ENCODE results near the gene CYP2S1. TPM values are rescaled to one million over a fixed set of nuclear protein-coding genes. Genes with fewer than 3 reads are reported as not detected.
"Not testable (repeated sequence)": the region's sequence is repeated elsewhere in the genome, so short reads cannot be mapped to it uniquely, and the experiment has no call there.

CYP2S1 gene
- total RNA-seq, 2 donors from 2014 or later, result 6.7 TPM; not detected in 1

DNA sequence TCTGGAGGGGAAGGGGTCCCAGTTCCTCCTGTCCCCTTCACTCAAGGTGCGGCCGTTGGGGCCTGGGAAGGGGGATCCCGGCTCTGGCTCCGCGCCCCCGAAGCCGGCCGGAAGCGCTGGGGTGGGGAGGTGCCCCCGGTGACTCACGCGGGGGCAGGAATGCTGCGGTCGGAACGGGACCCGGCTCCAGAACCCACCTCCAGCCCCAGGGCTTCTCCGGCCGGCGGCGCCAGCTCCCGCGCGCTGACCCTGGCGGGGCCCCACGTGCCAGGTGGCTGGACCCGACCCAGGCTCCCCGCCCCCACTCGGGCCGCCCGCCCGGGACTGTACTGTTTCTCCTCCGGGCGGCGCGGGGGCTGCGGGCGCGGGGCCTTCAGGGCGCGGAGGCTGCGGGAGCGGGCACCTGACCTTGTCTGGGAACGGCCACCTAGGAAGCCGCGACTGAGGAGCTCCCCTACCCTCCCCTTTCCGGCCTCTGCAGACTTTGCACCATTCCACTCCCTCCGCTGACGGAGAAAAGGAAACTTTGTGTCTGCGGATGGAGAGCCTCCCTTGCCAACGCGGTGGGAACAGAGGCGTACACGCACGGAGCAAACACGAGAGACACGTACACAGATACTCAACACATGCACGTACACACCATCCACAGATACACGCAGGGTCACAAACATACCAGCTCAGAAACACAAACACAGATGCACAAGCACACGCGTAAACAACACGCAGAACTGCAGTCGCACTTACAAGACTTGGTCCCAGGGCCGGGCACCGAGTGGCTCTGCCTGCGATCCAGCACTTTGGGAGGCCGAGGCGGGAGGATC lies 33.2 kb downstream of the CYP2S1 start:
- Histone ChIP-seq H3K27me3 (no peaks in the 10 kb centered on the region), H3K9me3 (no peaks in the 10 kb centered on the region), H3K4me1 (peaks cover 16% of the 10 kb centered on the region), H3K36me3 (replicated peaks in 1 of 2; ENCODE audit: insufficient read depth in 1 of 2, low read depth in 2 of 2) (no peaks in the 10 kb centered on the region), H3K27ac (peak overlapping the region in 3 of 4 donors; percentile 41 to 56 (median 45)), H3K4me3 (peak overlapping the region; percentile 13 to 37)
- DNase-seq (peak; percentile 62 to 80 (median 69)), ATAC-seq (peak; percentile 75)
- 0 to 4% methylated on average over 6 to 60 of the region's 67 CpGs for WGBS, 2 donors
- TF ChIP-seq, protein P1, sequence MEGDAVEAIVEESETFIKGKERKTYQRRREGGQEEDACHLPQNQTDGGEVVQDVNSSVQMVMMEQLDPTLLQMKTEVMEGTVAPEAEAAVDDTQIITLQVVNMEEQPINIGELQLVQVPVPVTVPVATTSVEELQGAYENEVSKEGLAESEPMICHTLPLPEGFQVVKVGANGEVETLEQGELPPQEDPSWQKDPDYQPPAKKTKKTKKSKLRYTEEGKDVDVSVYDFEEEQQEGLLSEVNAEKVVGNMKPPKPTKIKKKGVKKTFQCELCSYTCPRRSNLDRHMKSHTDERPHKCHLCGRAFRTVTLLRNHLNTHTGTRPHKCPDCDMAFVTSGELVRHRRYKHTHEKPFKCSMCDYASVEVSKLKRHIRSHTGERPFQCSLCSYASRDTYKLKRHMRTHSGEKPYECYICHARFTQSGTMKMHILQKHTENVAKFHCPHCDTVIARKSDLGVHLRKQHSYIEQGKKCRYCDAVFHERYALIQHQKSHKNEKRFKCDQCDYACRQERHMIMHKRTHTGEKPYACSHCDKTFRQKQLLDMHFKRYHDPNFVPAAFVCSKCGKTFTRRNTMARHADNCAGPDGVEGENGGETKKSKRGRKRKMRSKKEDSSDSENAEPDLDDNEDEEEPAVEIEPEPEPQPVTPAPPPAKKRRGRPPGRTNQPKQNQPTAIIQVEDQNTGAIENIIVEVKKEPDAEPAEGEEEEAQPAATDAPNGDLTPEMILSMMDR (IDR thresholded peaks at IDR 0.05), result peak in 3 of 7 experiments; percentile 9 to 34 (median 17)
- TF ChIP-seq POLR2A (IDR thresholded peaks at IDR 0.05), result peak in 2 of 3 donors; percentile 21 to 37
- intact Hi-C loops (cut with DNase I), result no loop called here

DNA sequence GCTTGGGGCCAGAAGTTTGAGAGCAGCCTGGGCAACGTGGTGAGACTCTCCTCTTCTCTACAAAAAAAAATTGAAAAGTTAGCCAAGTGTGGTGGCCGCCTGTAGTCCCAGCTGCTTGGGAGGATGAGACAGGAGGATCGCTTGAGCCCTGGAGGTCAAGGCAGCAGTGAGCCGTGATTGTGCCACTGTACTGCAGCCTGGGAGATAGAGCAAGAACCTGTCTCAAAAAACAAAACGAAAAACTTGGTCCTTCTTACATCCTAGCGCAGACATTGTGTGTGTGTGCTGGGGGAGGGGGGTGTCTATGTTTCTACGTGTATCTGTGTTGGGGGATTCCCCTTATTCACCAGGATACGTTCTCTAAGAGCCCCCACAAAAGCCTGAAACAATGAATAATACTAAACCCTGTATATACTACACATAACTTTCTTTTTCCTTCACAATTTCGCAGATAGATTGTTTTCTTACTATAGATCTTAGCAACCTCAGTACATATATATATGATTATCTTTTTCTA lies 33.9 kb downstream of the CYP2S1 start:
- Histone ChIP-seq H3K27ac (peak overlapping the region in 2 of 4 donors; percentile 45 to 56), H3K27me3 (no peaks in the 10 kb centered on the region), H3K4me1 (peaks cover 16% of the 10 kb centered on the region), H3K36me3 (replicated peaks in 1 of 2; ENCODE audit: insufficient read depth in 1 of 2, low read depth in 2 of 2) (no peaks in the 10 kb centered on the region), H3K4me3 (peak overlapping the region in 1 of 2 donors; percentile 13), H3K9me3 (no peaks in the 10 kb centered on the region)
- TF ChIP-seq POLR2A (IDR thresholded peaks at IDR 0.05), result no peak
- TF ChIP-seq, protein P1 (IDR thresholded peaks at IDR 0.05), result no peak
- ATAC-seq (no peak), DNase-seq (no peak)
- intact Hi-C loops (cut with DNase I), result no loop called here
- WGBS, 2 donors, result 43 to 57% methylated on average over 7 to 9 of the region's 9 CpGs

DNA sequence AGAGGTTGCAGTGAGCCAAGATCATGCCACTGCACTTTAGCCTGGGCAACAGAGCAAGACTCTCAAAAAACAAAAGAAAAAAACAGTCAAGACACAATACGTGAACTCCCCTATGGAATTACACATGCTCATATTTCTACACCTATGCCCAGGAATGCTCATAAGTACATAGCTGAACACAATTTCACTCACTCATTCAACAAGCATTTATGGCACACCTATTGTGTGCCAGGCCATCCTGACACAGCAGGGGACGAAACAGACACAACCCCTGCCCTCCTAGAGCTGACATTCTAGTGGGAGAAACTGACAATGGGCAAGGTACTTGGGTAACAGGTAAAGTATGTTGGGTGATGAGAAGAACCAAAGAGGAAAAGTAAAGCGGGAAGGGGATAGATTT lies 35.5 kb downstream of the CYP2S1 start:
- Histone ChIP-seq H3K4me3 (no peak overlapping the region), H3K36me3 (replicated peaks in 1 of 2; ENCODE audit: insufficient read depth in 1 of 2, low read depth in 2 of 2) (no peaks in the 10 kb centered on the region), H3K27ac (no peak overlapping the region), H3K9me3 (no peaks in the 10 kb centered on the region), H3K4me1 (peaks cover 16% of the 10 kb centered on the region), H3K27me3 (no peaks in the 10 kb centered on the region)
- intact Hi-C loops (cut with DNase I), result no loop called here
- WGBS, 2 donors, result 73 to 94% methylated on average over 3 of the region's 3 CpGs
- DNase-seq (no peak), ATAC-seq (no peak)
- TF ChIP-seq, protein P1 (IDR thresholded peaks at IDR 0.05), result no peak
- TF ChIP-seq POLR2A (IDR thresholded peaks at IDR 0.05), result no peak

DNA sequence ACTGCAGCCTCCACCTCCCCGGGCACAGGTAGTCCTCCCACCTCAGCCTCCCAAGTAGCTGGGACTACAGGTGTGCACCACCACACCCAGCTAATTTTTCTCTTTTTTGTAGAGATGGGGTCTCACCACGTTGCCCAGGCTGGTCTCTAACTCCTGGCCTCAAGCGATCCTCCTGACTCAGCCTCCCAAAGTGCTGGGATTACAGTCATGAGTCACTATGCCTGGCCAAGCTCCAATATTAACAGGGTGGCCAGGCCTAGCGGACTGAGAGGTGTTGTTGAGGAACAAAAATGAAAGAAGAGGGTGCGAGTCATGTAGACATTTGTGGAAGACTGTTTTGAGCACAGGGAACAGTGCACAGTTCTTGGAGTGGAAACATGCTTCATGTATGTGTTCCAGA lies 36.3 kb downstream of the CYP2S1 start:
- H3K36me3 ChIP-seq (replicated peaks in 1 of 2; ENCODE audit: insufficient read depth in 1 of 2, low read depth in 2 of 2); DNase-seq; H3K9me3 ChIP-seq; ATAC-seq; intact Hi-C loops (cut with DNase I); H3K27ac ChIP-seq; H3K27me3 ChIP-seq; H3K4me3 ChIP-seq: not testable (repeated sequence)
- WGBS, 2 donors, result 86 to 87% methylated on average over 4 to 5 of the region's 5 CpGs
- peaks cover 16% of the 10 kb centered on the region for H3K4me1 ChIP-seq

DNA sequence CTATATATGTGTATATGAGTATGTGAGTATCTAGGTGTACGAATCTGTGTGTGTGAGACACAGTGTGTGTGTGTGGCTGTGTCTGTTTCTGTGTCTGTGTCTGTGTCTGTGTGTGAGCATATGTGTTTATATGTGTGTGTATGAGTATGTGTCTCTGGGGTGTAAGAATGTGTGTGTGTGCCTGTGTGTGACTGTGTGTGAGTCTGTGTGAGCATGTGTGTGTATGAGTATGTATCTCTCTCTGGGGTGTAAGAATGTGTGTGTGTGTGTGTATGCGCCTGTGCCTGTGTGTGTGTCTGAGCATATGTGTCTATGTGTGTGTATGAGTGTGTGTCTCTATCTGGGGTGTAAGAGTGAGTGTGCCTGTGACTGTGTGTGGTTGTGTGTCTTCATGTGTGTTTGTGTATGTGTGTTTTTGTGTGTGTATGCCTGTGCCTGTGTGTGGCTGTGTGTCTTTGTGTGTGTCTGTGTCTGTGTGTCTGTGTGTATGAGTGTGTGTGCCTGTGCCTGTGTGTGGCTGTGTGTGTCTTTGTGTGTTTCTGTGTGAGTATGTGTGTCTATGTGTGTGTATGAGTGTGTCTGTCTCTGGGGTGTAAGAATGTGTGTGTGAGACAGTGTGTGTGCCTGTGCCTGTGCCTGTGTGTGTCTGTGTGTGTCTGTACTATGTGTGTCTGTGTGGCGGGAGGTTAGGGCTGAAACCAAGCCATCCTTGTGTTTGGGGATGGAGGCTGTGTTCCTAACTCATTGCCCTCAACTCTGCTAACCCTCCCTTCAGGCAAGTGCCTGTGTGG lies 37.2 kb downstream of the CYP2S1 start:
- 78 to 85% methylated on average over 3 of the region's 3 CpGs for WGBS, 2 donors
- DNase-seq (no peak), ATAC-seq (no peak)
- Histone ChIP-seq H3K27me3 (no peaks in the 10 kb centered on the region), H3K4me3 (no peak overlapping the region), H3K36me3 (replicated peaks in 1 of 2; ENCODE audit: insufficient read depth in 1 of 2, low read depth in 2 of 2) (no peaks in the 10 kb centered on the region), H3K4me1 (peaks cover 16% of the 10 kb centered on the region), H3K27ac (no peak overlapping the region), H3K9me3 (no peaks in the 10 kb centered on the region)
- intact Hi-C loops (cut with DNase I), result no loop called here
- TF ChIP-seq, protein P1 (IDR thresholded peaks at IDR 0.05), result no peak
- TF ChIP-seq POLR2A (IDR thresholded peaks at IDR 0.05), result no peak
